ENCODE measurements around the gene TNFAIP6.

The TNFAIP6 gene

GRCh38 chr2:151380580-151381235 lies 23.3 kb downstream of the TNFAIP6 start:
- H4K20me1 ChIP-seq (ENCODE audit: insufficient read depth, low read length) = no peaks in the 10 kb centered on the region
- H3K27me3 ChIP-seq (ENCODE audit: insufficient read depth, low read length, poor library complexity) = no peaks in the 10 kb centered on the region
- no peaks in the 10 kb centered on the region for H3K36me3 ChIP-seq (ENCODE audit: insufficient read depth, low read length)
- no peak overlapping the region for H2AFZ ChIP-seq (ENCODE audit: low read depth, low read length)
- no peaks in the 10 kb centered on the region for H3K9me3 ChIP-seq (ENCODE audit: insufficient read depth, low read length, severe bottlenecking)
- DNase-seq (no peak), ATAC-seq (ENCODE audit: insufficient read depth, low read depth) (no peak)
- H3K27ac ChIP-seq (ENCODE audit: low read length) = no peak overlapping the region
- H3K4me3 ChIP-seq (ENCODE audit: low read depth in 1 of 2, low read length in 2 of 2) = no peak overlapping the region
- no peaks in the 10 kb centered on the region for H3K79me2 ChIP-seq (ENCODE audit: insufficient read depth, low read length)
- H3K4me2 ChIP-seq (ENCODE audit: insufficient read depth, low read length) = no peak overlapping the region
- H3K4me1 ChIP-seq (ENCODE audit: insufficient read depth, low read length) = peaks cover 8% of the 10 kb centered on the region; the same call in 1 of the 2 replicates
- H3K9ac ChIP-seq (ENCODE audit: low read depth, low read length) = no peak overlapping the region
- TF ChIP-seq EZH2 (IDR thresholded peaks at IDR 0.05; ENCODE audit: borderline replicate concordance, low read depth, low read length, severe bottlenecking) (no peak), CTCF (IDR thresholded peaks at IDR 0.05; ENCODE audit: borderline replicate concordance, extremely low read depth, low read length, poor library complexity, severe bottlenecking) (no peak)

GRCh38 chr2:151381266-151381665 lies 23.9 kb downstream of the TNFAIP6 start:
- H3K4me1 ChIP-seq (ENCODE audit: insufficient read depth, low read length) = peaks cover 8% of the 10 kb centered on the region; the same call in 1 of the 2 replicates
- no peak overlapping the region for H3K27ac ChIP-seq (ENCODE audit: low read length)
- no peaks in the 10 kb centered on the region for H4K20me1 ChIP-seq (ENCODE audit: insufficient read depth, low read length)
- H3K9me3 ChIP-seq (ENCODE audit: insufficient read depth, low read length, severe bottlenecking) = no peaks in the 10 kb centered on the region
- H3K4me3 ChIP-seq (ENCODE audit: low read depth in 1 of 2, low read length in 2 of 2) = no peak overlapping the region
- no peak overlapping the region for H3K9ac ChIP-seq (ENCODE audit: low read depth, low read length)
- TF ChIP-seq EZH2 (IDR thresholded peaks at IDR 0.05; ENCODE audit: borderline replicate concordance, low read depth, low read length, severe bottlenecking) (no peak), CTCF (IDR thresholded peaks at IDR 0.05; ENCODE audit: borderline replicate concordance, extremely low read depth, low read length, poor library complexity, severe bottlenecking) (no peak)
- H3K27me3 ChIP-seq (ENCODE audit: insufficient read depth, low read length, poor library complexity) = no peaks in the 10 kb centered on the region
- H3K79me2 ChIP-seq (ENCODE audit: insufficient read depth, low read length) = no peaks in the 10 kb centered on the region
- no peak overlapping the region for H2AFZ ChIP-seq (ENCODE audit: low read depth, low read length)
- ATAC-seq (ENCODE audit: insufficient read depth, low read depth) (no peak), DNase-seq (no peak)
- H3K4me2 ChIP-seq (ENCODE audit: insufficient read depth, low read length) = no peak overlapping the region
- H3K36me3 ChIP-seq (ENCODE audit: insufficient read depth, low read length) = no peaks in the 10 kb centered on the region

GRCh38 chr2:151388011-151388410 lies 30.6 kb downstream of the TNFAIP6 start:
- Histone ChIP-seq H3K27ac (ENCODE audit: low read length) (no peak overlapping the region), H2AFZ (ENCODE audit: low read depth, low read length) (no peak overlapping the region)

More at GRCh38 chr2:151388011-151388410, 30.6 kb downstream of the TNFAIP6 start:
- no peak for ATAC-seq (ENCODE audit: insufficient read depth, low read depth)
- TF ChIP-seq CTCF (IDR thresholded peaks at IDR 0.05; ENCODE audit: borderline replicate concordance, extremely low read depth, low read length, poor library complexity, severe bottlenecking) (no peak), EZH2 (IDR thresholded peaks at IDR 0.05; ENCODE audit: borderline replicate concordance, low read depth, low read length, severe bottlenecking) (no peak)
- DNase-seq = no peak
- no peaks in the 10 kb centered on the region for H3K36me3 ChIP-seq (ENCODE audit: insufficient read depth, low read length)
- no peak overlapping the region for H3K4me2 ChIP-seq (ENCODE audit: insufficient read depth, low read length)
- H3K9ac ChIP-seq (ENCODE audit: low read depth, low read length) = no peak overlapping the region
- no peaks in the 10 kb centered on the region for H3K9me3 ChIP-seq (ENCODE audit: insufficient read depth, low read length, severe bottlenecking)
- H3K27me3 ChIP-seq (ENCODE audit: insufficient read depth, low read length, poor library complexity) = no peaks in the 10 kb centered on the region
- H4K20me1 ChIP-seq (ENCODE audit: insufficient read depth, low read length) = no peaks in the 10 kb centered on the region
- H3K79me2 ChIP-seq (ENCODE audit: insufficient read depth, low read length) = no peaks in the 10 kb centered on the region
- H3K4me1 ChIP-seq (ENCODE audit: insufficient read depth, low read length) = no peaks in the 10 kb centered on the region
- no peak overlapping the region for H3K4me3 ChIP-seq (ENCODE audit: low read depth in 1 of 2, low read length in 2 of 2)

Data from DND-41 (cell line).